Measurements from ENCODE around the gene TBL2. TPM values are rescaled to one million over a fixed set of nuclear protein-coding genes. Genes with fewer than 3 reads are reported as not detected.
"Not testable (repeated sequence)": the region's sequence is repeated elsewhere in the genome, so short reads cannot be mapped to it uniquely, and the experiment has no call there.

The TBL2 gene
- total RNA-seq, 1 donor from 2014 or later = 26.1 TPM

DNA sequence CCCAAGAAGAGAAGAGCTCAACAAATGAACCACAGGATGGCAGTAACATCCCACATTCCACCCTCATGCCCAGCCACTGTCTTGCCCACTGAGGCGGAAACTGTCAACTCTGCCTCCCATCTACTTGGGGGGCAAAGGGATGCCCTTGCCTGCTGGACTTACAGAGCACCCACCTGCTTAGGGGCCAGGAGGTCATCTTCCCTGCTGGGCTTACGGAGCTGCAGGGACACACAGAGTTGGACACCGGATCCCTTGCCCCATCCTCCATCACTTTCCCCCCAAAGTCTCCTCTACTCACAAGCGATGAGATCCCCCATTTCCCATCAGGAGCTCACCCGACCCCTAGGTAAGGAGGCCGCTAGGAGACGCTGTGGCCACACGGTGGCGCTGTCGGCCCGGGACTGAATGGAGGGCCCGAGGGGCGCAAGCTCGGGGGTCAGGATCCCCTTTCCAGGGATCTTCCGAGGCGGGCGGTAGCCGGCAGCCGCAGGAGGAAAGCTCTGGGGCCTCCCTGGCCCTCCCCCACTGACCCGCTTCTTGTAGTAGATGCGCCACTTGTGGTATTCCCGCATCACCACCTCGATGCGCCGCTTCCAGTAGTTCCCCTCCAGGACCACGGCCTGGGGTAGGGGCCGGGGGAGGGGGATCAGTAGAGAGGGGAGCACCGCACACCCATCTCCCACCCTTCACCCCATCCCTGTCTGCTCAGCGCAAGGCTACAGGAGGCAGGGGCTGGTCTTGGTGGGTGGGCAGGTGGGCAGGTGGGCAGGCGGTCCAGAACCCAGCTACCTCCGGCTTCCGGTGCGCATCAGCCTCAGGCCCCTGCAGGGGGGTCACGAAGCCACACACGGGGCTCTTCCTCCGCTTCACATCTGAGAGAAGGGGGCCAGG lies 28.7 kb upstream of the TBL2 start:
- DNase-seq (ENCODE audit: low spot score in 2 of 2) (peak; percentile 65 to 83), FAIRE-seq (no peak)

DNA sequence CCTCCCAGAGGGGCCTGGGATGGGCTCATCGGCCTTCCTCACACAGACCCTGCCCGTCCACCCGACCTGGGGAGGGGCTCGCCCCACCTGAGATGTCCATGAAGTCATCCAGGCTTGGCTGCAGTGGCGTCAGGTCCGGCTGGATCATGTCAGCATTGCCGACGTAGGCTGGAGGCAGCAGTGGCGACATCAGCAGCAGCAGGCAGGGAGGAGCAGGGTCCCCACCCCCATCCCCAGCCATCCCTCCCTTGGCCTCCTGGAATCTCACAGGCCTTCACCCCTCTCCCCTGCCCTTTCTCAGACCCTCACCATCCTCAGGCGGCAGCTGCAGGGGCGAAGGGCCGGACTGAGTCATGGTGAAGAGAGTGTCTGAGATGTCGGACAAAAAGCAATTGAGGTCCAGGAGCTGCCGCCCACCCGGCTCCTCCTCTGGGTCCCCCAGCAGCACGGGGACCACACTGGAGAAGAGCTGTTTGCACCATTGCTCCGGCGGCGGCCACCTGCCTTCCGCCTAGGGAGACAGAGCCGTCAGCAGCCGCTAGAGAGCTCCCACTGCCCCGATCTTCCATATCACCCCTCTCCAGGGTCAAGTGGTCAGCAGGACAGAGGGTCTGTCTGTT lies 27.3 kb upstream of the TBL2 start:
- DNase-seq (ENCODE audit: low spot score in 2 of 2) (no peak), FAIRE-seq (no peak)

DNA sequence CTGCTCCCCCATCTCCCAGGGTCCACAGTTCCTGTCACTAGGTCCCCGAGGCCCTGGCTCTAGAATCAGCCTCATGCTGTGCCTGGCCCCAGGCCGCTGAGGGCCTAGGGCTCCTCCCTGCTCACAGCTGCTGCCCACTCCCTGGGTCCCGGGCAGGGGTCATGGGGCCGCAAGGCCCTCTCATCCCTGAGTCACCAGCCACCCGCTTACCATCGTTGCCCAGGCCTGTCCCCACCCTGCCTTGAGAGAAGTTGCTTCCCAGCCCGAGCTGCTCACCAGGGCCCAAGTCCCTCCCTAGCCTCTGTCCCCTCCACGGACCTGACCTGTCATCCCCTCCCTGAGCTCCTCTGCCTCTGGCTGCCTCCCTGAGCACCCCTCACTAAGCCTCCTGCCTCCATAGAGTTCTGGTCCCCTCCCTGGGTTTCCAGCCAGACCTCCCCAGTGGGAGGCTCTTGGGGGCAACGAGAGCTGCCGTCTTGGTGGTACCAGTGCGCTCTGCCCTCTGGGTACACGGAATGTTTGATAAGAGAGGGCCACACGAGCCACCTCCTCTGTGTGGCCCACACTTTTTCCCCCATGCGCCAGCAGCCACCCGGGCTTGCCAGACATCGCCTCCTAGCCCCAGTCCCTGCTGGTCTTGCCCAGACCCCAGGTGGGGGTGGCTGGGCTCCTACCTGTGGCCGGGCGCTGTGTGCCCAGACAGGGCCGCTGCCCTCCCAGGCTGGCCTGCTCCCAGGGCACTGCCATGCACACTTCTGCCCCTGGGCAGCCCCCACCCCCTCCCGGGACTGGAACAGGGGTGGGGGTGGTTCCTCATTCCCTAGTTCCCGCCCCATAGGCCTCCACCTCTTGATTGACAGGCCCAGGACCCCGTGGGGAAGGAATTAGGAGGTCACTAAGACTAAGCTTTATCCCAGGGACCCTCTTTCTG lies 24.6 kb upstream of the TBL2 start:
- FAIRE-seq (no peak), DNase-seq (ENCODE audit: low spot score in 2 of 2) (no peak)

DNA sequence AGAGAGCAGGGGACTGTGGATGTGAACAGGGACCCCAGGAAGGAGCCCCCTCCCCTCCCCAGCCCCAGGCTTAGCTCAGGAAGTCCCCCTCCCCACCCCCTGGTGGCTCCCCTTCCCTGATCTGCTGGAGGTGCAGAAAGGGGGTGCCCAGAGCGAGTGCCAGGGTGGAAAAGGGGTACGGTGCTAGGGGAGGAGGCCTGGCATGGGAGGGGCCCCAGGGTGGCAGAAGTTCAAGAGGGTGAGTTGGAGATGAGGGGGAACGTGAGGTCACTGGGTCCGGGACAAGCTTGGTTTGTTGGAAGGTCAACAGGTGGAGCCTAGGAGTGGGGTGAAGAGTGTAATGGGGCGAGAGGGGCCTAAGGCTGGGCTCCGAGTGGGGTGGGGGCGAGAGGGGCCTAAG lies 21.5 kb upstream of the TBL2 start:
- no peak for DNase-seq (ENCODE audit: low spot score in 2 of 2)
- no peak for FAIRE-seq

DNA sequence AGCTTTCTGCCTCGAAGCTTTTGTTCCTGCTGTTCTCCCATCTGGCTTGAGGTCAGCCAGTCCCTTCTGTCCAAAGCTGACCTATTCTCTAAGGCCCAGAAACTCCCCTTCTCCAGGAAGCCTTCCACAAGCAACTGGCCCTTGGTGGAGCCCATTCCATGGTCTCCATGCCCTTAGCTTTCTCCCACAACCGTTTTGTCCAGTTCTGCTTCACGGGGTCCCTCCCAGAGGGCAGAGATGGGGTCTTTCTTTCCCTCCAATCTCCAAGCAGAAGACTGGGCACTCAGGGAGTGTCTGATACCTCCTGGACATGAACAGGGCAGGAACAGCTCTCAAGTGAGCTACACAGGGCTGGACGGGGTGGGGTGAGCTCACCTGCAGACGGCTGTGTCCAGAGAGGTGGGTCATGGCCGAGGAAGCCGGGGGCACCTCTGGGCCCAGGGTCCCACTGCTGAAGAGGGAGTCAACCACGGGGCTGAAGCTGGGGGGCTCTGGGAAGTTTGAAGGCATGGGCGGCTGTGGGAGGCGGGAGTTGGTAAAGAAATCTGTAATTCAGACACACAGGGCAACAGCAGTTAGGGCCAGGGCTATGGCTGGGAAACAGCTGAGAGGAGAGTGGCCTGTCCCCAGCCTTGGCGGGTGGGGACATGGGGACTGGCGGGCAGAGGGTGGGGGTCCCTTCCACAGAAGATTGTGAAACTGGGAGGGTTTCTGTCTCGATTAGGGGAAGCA lies 20.9 kb upstream of the TBL2 start:
- DNase-seq (ENCODE audit: low spot score in 2 of 2) = no peak
- no peak for FAIRE-seq

DNA sequence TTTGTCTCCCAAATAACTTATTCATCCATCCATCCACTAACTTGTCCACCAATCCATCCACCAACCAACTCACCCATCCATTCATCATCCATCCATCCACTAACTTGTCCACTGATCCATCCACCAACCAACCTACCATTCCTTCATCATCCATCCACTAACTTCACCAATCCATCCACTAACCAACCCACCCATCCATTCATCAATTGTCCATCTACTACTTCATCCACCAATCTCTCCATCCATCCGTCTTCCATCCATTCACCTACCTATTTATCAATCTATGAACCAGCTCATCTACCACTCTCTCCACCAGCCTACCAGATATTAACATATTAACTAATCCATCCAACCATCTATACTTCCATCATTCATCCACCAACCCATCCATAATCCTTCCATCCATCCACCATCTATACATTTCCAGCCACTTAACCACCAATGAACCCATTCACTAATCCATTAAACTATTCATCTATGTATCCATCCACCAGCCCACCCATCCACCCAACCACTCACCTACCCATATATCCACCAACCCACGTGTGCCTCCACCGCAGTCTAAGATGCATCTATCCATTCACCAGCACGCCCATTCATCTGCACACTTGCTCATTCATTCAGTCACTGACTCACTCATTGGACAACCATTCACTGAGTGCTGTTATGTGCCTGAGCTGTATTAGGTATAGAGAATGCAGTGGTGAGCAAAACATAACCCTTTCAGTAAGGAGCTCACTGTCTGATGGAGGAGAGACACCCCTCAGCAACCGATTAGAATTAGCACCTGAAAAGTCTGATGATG lies 19.8 kb upstream of the TBL2 start:
- FAIRE-seq (no peak), DNase-seq (ENCODE audit: low spot score in 2 of 2) (no peak)

DNA sequence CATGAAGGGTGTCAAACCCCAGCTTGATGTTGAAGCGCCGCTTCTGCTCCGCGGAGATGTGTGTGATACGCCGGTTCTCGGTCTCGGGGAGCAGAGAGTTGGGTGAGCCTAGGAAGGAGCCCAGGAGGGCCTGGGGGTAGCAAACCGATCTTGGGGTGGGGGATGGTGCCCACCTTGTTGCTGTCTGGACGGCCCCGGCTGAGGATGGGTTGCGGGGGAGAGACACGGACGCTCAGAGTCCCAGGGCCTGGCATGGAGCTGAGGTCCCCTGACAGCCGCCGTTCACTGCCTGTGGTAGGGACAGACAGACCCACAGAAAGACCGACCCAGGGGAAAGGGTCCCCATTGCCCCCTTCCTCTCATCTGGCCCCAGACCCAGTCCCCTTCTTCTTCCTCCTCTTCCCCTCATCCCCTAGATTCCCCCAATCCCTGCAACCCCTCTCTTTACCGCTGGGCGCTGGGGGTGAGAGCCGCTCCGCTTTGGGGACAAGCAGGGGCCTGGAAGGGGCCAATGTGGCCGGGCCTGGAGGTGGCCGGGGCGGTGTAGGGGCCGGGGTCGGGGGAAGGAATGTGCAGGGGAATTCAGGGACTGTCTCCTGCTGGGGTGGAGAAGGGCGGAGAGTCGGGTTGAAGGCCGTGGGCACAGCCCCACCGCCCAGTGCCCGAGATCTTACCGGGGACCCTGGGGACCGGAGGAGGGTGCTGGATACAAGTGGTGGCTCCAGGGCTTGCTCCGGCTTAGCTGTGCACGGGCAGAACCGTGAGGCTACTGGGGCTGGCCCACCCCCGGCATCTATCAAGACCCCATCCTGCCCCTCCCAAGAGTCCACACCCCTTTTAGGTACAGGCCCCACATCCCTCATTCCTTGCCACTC lies 18.0 kb upstream of the TBL2 start:
- DNase-seq (ENCODE audit: low spot score in 2 of 2) (no peak), FAIRE-seq (no peak)

DNA sequence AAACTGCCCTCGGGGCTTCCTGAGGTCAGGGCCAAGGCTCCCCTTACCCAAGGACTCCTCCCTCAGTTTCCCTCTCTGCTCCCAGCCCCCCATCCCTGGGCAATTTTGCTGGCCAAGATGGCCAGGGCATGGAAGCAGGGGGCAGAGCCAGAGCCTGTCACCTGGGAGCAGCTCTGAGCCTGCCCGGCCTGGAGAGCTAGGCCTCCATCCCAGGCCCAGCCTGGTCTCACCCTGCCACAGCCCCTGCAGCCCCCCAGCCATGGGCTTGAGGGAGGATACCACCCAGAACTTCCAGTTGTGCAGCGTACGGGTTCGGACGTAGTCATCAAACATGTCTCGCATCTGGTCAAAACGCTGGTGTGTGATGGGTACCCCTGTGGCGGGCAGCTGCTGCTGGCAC lies 17.0 kb upstream of the TBL2 start:
- no peak for FAIRE-seq
- DNase-seq (ENCODE audit: low spot score in 2 of 2) = no peak

DNA sequence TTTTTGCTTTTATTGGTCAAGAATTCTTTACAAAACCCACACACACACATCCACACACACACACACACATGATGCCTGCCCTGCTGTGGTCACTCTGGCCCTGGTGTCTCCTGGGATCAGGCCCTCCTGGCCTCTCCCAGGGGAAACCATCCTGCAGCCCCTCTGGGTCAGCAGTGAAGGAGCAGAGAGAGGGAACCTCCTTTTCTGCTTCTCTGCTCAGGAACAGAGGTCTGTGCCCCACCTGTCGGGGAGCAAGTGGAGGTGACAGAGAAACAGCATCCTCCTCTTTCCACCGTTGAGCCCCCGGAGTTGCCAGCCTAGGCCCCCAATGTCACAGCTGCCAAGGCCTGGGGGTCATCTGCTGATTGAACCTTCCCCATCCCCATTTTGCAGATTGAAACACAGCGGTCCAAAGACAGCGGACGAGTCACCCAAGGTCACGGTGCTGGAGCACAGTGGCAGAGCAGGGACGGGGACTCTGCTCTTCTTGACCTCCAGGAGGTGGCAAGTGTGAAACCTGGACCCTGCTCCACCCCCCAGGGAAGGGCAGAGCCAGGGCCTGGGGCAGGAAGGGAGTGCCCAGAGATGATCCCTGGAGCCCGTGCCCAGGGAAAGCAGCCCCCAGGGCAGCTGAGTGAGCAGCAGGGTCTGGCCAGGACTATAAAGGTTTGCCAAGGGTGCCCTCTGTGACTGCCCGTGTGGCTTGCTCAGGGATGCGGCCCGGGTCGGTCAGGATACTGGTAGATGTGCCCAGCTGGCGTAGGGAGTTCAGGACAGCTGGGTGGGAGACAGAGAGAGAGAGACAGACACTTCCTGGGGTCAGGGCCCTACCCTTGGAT lies 15.0 kb upstream of the TBL2 start:
- DNase-seq (ENCODE audit: low spot score in 2 of 2) (no peak), FAIRE-seq (no peak)

DNA sequence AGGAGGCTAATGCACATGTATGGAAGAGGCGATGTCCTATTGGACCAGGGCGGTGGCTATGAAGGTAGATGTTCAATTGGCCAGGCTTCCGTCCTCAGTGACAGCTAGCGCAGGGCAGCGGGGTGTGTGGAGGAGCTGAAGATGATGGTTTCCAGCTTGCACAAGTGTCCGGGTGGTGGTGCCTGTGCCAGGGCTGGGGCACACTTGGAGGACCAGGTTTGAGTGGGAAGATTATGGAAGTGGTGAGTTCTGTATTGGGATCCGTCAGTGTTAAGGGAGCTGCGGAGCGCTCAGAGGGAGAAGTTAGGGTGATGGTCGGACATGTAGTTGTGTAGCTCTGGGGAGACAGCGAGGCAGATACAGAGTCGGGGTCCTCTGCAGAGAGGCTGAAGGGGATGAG lies 8.5 kb upstream of the TBL2 start:
- DNase-seq (ENCODE audit: low spot score in 2 of 2) (no peak), FAIRE-seq (no peak)

DNA sequence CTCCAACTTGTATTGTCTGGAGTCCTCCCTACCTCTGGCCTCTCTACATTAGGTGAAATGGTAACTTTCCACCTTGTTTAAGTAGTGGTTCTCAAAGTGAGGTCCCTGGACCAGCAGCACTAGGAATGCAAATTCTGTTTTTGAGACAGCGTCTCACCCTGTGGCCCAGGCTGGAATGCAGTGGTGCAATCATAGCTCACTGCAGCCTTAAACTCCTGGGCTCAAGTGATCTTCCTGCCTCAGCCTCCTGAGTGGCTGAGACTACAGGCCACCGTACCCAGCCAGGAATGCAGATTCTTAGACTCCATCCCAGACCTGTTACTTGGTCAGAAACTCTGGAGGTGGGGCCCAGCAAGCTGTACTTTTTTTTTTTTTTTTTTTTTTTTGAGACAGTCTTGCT lies 6.8 kb upstream of the TBL2 start:
- DNase-seq (ENCODE audit: low spot score in 2 of 2) (no peak), FAIRE-seq (no peak)

DNA sequence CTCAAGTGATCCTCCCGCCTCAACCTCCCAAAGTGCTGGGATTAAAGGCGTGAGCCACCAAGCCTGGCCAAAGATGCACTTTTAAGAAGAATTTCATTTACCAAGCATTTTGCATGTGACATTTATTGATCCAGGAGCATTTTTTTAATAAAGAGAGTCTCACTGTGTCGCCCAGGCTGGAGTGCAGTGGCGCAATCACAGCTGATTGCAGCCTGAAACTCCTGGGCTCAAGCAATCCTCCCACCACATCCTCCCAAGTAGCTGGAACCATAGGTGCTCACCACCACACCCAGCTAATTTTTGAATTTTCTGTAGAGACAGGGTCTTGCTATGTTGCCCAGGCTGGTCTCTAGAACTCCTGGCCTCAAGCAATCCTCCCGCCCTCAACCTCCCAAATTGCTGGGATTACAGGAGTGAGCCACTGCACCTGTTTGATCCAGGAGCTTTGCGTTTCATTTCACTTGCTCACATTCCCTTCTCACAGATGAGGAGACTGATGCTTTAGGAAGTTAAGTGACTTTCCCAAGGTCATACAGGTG lies 4.4 kb upstream of the TBL2 start:
- no peak for DNase-seq (ENCODE audit: low spot score in 2 of 2)
- no peak for FAIRE-seq

DNA sequence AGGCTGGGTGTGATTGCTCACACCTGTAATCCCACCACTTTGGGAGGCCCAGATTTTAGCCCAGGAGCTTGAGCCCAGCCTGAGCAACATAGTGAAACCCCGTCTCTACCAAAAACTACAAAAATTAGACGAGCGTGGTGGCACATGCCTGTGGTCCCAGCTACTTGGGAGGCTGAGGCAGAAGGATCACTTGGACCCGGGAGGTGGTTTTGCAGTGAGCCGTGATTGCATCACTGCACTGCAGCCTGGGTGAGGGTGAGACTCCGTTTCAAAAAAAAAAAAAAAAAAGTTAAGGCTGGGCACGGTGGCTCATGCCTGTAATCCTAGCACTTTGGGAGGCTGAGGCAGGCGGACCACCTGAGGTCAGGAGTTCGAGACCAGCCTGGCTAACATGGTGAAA lies 2.6 kb upstream of the TBL2 start:
- not testable (repeated sequence) for FAIRE-seq; DNase-seq (ENCODE audit: low spot score in 2 of 2)

DNA sequence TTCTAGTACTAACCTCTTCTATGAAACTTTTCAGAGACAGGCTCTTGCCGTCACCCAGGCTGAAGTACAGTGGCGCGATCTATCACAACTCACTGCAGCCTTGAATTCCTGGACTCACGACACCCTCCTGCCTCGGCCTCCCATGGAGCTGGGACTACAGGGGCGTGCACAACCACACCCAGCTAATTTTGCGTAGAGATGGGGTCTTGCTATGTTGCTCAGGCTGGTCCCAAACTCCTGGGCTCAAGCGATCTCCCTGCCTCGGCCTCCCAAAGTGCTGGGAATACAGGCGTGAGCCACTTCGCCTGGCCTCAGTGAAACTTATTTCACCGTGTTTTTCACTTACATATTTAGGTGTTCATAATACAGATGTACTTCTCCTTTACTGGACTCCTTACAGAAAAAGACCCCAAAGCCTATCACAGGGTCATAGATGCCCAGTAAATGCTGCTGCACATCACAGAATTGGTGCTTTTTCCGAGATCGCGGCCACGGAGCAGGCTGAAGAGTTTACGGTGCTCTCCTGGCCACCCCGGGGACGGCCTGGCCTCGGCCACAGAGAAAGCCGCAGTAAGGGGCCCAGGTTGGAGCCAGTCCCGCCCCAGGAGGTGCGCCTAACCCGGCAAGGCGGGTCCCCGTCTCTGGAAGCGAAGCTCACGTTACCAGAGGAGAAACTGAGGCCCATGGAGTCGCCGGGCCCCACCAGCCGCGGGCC lies 595 bp downstream of the TBL2 start:
- no peak for DNase-seq (ENCODE audit: low spot score in 2 of 2)
- FAIRE-seq = no peak

DNA sequence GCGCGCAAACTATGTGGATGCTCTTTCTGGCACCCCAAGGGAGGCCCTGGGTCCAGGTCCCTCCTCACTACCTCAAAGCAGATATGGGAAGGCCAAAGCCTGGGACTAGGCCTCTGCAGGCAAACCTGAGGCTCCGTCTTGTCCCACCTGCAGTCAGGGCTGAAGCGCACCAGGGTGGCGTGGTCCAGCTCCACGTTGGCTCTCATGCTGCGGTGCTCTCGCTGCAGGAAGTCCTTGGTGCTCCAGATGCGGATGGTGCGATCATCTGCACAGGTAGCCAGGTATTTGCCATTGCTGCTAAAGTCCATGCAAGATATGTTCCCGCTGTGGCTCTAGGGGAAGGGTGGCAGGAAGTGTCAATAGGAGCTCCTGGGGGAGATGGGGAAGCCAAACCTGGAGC lies 4.6 kb downstream of the TBL2 start:
- DNase-seq (ENCODE audit: low spot score in 2 of 2) (no peak), FAIRE-seq (no peak)

DNA sequence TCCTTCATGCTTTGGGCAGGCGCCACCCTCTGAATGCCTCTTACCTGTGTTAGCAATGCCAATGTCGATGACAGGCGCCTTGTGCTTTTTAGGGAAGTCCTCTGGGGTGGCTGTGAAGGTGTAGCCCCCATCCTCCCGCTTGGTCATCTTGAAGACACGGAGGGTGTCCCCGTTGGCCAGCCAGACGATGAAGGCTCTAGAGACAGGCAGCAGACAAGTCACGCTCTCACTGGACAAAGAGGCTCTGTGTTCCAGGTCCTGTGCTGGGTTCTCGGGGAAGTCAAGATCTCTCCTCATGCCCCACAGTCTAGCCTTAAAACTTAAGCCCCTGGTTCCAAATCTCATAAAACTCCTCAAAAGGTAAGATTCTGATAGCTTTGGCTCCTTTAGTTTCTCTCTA lies 5.1 kb downstream of the TBL2 start:
- DNase-seq (ENCODE audit: low spot score in 2 of 2) = no peak
- FAIRE-seq = no peak

DNA sequence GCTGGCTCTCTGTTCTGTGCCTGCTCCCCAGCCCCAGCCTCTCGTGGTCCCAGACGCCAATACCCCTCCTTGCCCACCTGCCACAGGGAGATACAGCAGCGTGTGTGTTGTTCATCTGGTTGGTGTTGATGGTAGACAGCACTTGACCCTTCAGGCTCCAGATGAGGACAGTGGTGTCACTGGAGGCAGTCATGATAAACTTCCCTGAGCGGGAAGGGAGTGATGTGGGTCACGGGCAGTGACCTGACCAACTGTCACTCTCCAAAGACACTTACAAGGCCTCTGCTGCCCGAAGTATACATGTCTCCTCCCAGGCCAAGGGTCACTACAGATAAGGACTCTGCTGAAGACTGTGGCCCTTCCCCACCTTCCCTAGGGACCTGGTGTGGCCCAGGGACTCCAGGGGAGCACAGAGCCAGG lies 5.6 kb downstream of the TBL2 start:
- FAIRE-seq = no peak

More for the DNA sequence above, 5.6 kb downstream of the TBL2 start:
- DNase-seq (ENCODE audit: low spot score in 2 of 2) = no peak

Measured in frontal cortex (tissue), 4 donors.